ENCODE measurements around the gene QRICH1. TPM values are rescaled to one million over a fixed set of nuclear protein-coding genes. Genes with fewer than 3 reads are reported as not detected.

QRICH1 gene
- total and polyA plus RNA-seq, 10 of the 15 experiments (the other 5 are each of a cell fraction or from before 2014, with no cell fraction given), result 22.2 to 116 (median 81.4) TPM

GRCh38 chr3:49120438-49121131, 26.7 kb upstream of the QRICH1 start, which contains the start of gene USP19 (continued):
- TF ChIP-seq SREBF1 (IDR thresholded peaks at IDR 0.05; ENCODE audit: low read length) (no peak), RB1 (IDR thresholded peaks at IDR 0.05; ENCODE audit: borderline replicate concordance) (peak; percentile 88; the same call in 1 of the 2 replicates), CREM (IDR thresholded peaks at IDR 0.05; ENCODE audit: low read depth) (peak; percentile 87), RAD51 (IDR thresholded peaks at IDR 0.05) (no peak), PML (IDR thresholded peaks at IDR 0.05; ENCODE audit: low read length) (0 out of 2 replicates have a peak, but pooled peaks have one; percentile 62), KDM1A (IDR thresholded peaks at IDR 0.05; ENCODE audit: borderline replicate concordance) (no peak), TBL1XR1 (IDR thresholded peaks at IDR 0.05; ENCODE audit: low read depth, low read length) (0 out of 2 replicates have a peak, but pooled peaks have one; percentile 41), STAT3 (IDR thresholded peaks at IDR 0.05; ENCODE audit: low read depth, low read length) (no peak), ZNF274 (IDR thresholded peaks at IDR 0.05; ENCODE audit: insufficient read depth, insufficient read length) (no peak), SPI1 (IDR thresholded peaks at IDR 0.05; ENCODE audit: borderline replicate concordance, insufficient read depth, low read depth, low read length) (no peak), PAX8 (IDR thresholded peaks at IDR 0.05) (no peak), GABPA (IDR thresholded peaks at IDR 0.05; ENCODE audit: low read depth) (peak; percentile 93), YY1 (IDR thresholded peaks at IDR 0.05; ENCODE audit: low read depth, low read length) (peak; percentile 56), HDAC6 (IDR thresholded peaks at IDR 0.05; ENCODE audit: unreplicated experiment) (no peak), BCL11A (IDR thresholded peaks at IDR 0.05; ENCODE audit: low read depth, low read length) (no peak)
- TF ChIP-seq, protein P1, sequence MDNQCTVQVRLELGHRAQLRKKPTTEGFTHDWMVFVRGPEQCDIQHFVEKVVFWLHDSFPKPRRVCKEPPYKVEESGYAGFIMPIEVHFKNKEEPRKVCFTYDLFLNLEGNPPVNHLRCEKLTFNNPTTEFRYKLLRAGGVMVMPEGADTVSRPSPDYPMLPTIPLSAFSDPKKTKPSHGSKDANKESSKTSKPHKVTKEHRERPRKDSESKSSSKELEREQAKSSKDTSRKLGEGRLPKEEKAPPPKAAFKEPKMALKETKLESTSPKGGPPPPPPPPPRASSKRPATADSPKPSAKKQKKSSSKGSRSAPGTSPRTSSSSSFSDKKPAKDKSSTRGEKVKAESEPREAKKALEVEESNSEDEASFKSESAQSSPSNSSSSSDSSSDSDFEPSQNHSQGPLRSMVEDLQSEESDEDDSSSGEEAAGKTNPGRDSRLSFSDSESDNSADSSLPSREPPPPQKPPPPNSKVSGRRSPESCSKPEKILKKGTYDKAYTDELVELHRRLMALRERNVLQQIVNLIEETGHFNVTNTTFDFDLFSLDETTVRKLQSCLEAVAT (IDR thresholded peaks at IDR 0.05), result no peak
- TF ChIP-seq, protein P2, sequence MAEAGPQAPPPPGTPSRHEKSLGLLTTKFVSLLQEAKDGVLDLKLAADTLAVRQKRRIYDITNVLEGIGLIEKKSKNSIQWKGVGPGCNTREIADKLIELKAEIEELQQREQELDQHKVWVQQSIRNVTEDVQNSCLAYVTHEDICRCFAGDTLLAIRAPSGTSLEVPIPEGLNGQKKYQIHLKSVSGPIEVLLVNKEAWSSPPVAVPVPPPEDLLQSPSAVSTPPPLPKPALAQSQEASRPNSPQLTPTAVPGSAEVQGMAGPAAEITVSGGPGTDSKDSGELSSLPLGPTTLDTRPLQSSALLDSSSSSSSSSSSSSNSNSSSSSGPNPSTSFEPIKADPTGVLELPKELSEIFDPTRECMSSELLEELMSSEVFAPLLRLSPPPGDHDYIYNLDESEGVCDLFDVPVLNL (IDR thresholded peaks at IDR 0.05; ENCODE audit: low read depth, low read length), result no peak
- TF ChIP-seq, protein P3, sequence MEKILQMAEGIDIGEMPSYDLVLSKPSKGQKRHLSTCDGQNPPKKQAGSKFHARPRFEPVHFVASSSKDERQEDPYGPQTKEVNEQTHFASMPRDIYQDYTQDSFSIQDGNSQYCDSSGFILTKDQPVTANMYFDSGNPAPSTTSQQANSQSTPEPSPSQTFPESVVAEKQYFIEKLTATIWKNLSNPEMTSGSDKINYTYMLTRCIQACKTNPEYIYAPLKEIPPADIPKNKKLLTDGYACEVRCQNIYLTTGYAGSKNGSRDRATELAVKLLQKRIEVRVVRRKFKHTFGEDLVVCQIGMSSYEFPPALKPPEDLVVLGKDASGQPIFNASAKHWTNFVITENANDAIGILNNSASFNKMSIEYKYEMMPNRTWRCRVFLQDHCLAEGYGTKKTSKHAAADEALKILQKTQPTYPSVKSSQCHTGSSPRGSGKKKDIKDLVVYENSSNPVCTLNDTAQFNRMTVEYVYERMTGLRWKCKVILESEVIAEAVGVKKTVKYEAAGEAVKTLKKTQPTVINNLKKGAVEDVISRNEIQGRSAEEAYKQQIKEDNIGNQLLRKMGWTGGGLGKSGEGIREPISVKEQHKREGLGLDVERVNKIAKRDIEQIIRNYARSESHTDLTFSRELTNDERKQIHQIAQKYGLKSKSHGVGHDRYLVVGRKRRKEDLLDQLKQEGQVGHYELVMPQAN (conservative IDR thresholded peaks at IDR 0.05), result peak; percentile 91
- TF ChIP-seq, protein P4, sequence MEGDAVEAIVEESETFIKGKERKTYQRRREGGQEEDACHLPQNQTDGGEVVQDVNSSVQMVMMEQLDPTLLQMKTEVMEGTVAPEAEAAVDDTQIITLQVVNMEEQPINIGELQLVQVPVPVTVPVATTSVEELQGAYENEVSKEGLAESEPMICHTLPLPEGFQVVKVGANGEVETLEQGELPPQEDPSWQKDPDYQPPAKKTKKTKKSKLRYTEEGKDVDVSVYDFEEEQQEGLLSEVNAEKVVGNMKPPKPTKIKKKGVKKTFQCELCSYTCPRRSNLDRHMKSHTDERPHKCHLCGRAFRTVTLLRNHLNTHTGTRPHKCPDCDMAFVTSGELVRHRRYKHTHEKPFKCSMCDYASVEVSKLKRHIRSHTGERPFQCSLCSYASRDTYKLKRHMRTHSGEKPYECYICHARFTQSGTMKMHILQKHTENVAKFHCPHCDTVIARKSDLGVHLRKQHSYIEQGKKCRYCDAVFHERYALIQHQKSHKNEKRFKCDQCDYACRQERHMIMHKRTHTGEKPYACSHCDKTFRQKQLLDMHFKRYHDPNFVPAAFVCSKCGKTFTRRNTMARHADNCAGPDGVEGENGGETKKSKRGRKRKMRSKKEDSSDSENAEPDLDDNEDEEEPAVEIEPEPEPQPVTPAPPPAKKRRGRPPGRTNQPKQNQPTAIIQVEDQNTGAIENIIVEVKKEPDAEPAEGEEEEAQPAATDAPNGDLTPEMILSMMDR (IDR thresholded peaks at IDR 0.05 in 2 of 3, conservative IDR thresholded peaks at IDR 0.05 in 1 of 3; ENCODE audit: control insufficient read depth in 2 of 3, extremely low read depth in 1 of 3, insufficient read depth in 1 of 3, low read depth in 3 of 3, low read length in 3 of 3), result no peak
- TF ChIP-seq, protein P5, sequence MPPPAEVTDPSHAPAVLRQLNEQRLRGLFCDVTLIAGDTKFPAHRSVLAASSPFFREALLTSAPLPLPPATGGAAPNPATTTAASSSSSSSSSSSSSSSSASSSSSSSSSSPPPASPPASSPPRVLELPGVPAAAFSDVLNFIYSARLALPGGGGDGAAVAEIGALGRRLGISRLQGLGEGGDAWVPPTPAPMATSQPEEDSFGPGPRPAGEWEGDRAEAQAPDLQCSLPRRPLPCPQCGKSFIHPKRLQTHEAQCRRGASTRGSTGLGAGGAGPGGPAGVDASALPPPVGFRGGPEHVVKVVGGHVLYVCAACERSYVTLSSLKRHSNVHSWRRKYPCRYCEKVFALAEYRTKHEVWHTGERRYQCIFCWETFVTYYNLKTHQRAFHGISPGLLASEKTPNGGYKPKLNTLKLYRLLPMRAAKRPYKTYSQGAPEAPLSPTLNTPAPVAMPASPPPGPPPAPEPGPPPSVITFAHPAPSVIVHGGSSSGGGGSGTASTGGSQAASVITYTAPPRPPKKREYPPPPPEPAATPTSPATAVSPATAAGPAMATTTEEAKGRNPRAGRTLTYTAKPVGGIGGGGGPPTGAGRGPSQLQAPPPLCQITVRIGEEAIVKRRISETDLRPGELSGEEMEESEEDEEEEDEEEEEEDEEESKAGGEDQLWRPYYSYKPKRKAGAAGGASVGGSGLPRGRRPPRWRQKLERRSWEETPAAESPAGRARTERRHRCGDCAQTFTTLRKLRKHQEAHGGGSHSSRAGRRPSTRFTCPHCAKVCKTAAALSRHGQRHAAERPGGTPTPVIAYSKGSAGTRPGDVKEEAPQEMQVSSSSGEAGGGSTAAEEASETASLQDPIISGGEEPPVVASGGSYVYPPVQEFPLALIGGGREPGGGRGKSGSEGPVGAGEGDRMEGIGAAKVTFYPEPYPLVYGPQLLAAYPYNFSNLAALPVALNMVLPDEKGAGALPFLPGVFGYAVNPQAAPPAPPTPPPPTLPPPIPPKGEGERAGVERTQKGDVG (CRISPR knock-in tag; IDR thresholded peaks at IDR 0.05), result no peak
